Testis (tissue), 2 donors: ENCODE results near the gene OCA2.

Source experiments
- CTCF ChIP-seq, 3 experiments: fragments of 450-650 bp in 2 of 3; fragments of 200-600 bp in 1 of 3; sonication (generic) in 1 of 3; IDR thresholded peaks; one replicate each; pipeline ENCODE4 v1.5.1; 2016 to 2019; ENCODE audit warnings: antibody characterized with exemption in 3 of 3, mild to moderate bottlenecking in 2 of 3, moderate library complexity in 1 of 3
- POLR2A ChIP-seq: fragments of 450-650 bp; IDR thresholded peaks from one replicate; pipeline ENCODE4 v1.6.1; 2017; ENCODE audit warnings: antibody characterized with exemption, mild to moderate bottlenecking, moderate library complexity

- no peak for TF ChIP-seq CTCF (IDR thresholded peaks at IDR 0.05)
- TF ChIP-seq POLR2A = no peak
Measured at GRCh38 chr15:27743638-27744037, 355.5 kb downstream of the OCA2 start.
